Activated CD4-positive, alpha-beta T cell treated with anti-CD3 and anti-CD28 coated beads, Interleukin-2, amount 50 U/mL, for 24 hours (primary cell): ENCODE measurements around the gene CAMKMT.

Source experiments
- DNase-seq, 2 donors: peaks; one replicate each; pipeline ENCODE4 v3.0.0-alpha.2; 2020; ENCODE audit warnings: low read depth in 1 of 2, low spot score in 1 of 2

The CAMKMT gene

DNA sequence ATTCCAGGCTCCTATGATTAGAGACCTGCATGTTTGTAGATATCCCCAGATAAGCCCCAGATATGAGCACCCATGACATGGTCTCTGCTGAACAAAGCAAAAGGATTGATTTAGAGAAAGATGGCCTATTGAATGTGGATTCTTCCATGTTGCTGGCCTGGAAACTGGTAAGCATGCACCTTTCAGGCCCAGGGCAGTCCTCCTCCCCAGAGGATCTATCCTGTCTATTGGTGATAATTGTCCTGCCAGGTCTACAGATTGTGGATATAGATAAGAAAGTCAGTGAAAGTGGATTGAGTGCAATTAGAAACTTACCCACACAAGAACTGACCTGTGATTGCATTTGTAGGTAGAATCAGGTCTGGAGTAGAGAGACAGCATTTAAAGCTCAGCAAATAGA lies 322.8 kb downstream of the CAMKMT start:
- DNase-seq: no peak

DNA sequence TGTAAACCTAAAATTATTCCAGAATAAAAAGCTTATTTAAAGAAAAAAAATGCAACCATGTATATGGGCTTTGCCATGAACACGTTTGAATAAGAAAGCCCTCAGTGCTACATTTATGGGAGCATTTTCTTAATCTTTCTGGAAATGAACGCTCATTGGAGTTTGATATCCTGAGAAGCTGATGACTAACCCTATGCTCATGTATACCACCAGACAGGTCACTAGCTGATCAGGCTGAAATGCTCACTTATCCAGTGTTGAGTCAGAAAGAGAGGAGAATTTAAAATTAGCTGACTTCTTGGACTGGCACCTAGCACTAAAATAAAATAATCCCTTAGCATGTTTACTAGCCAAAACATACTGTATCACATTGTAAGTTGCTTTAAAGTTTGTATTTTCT lies 324.8 kb downstream of the CAMKMT start:
- DNase-seq: no peak

DNA sequence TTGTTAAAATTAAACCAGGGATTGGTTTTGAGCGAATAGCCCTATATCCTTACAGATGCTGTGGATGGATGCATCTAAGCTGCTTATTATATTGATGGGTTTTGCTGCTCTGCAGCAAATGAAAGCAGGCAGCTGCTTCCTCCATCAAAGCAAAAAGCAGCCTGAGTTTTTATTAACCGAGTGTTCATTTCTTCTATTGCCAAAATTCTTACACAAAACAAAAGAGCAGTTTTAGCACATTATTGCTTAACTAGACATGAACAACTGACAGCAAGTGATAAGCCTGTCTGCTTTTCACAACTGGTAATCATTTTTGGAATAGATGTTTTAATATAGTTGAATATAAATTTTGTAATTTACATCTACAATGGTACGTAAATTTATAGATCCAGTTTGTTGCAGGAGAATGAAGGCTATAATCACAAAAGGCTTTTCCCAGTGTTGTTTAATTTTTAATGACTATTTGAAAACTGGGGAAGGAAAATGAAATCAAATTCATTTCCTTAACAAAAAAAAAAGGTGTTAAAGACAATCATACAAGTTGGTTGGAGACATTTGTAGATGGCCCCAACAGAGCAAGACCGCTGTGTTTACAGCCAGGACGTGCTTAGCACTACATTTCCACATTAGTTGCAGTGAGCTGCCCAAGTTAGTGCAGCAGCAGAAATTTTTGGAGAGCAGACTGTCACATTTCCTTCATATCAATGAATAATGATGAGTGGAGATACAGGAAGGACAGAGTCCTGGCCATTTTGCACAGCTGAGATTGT lies 326.1 kb downstream of the CAMKMT start:
- no peak for DNase-seq

DNA sequence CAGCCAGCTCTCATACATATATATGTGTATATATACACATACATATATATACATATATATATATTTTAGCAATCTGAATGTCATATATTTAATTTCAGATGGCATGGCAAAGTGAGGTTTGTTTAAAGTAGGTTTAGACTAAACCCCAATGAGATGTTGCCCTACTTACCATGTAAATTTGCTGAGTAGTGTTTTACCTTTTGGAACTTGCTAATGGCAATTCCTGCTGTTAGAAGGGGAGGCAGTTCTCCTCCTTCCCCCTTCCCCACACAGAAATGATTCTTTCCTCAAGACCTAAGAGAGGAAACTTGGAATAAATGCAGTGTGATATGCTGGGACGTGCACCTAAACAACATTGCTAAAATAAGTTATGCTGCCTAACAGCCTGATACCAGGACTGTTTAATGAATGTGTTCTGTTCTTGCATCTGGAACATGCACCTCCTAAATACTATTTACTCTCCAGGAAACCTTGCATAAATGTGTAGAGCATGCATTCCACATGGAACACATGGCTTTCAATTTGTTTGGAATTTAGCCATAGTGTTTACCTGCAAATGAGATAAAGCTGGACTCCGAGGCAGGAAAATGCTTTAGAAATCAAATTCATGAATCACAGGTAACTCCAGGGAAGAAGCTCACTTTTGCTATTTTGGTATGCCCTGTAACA lies 326.8 kb downstream of the CAMKMT start:
- no peak for DNase-seq

DNA sequence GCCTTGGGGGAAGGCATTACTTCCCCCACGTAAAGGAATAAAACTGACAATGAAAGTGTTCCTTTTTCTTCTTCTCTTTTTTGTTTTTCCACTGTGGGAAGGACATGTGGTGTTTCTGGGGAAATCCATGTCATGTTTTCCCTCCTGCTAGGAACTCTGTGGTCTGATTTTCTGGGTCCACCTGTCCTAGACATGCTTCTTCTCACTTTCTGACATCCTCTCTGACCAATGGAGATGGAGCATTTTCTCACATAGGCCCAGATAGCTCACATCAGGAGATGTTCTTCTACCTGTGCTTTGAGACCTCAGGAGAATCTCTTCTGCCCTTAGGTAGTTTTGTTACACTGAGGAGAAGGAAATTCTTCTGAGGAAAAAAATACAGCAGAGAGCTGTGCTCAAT lies 327.8 kb downstream of the CAMKMT start:
- no peak for DNase-seq

- no peak for DNase-seq
These were observed 329.5 kb downstream of the CAMKMT start for GRCh38 chr2:44691174-44691785.

DNA sequence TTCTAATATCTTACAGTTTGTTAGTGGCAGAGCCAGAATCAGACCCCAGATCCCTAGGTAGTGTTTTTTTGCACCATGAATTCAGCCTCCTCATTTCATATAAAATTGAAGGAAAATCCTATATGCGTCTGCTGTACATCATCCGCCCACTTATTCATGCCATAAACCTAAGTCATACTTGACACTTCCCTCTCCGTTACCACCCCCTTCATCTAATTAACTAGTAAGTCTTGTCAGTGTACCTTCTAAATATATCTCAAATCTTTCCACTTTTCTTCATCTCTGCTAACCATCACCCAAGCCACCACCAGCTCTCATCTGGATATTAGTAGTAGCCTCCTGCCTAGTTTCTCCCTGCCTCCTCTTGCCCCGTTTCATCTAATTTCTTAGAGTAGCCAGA lies 331.1 kb downstream of the CAMKMT start:
- DNase-seq: no peak

GRCh38 chr2:44700824-44701223 lies 339.1 kb downstream of the CAMKMT start:
- DNase-seq: no peak

DNA sequence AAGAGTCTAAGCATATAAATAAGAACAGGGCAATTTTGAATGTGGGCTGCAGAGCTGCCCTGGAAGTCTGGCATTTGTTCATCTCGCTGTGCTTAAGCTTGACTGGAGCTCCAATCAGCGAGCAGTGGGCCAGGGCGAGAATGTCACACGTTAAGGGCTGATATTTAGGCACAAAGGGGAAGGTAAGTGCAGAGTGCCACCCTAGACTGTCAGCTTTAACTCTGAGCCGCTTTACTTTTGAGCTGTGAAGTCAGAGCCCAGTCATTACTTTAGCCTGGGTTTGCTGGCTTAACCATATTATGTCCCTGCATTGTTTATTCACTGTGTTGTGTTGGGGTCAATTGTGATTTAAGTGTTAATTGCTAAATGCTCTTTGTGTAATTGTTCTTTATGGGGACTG lies 343.6 kb downstream of the CAMKMT start:
- DNase-seq: no peak

DNA sequence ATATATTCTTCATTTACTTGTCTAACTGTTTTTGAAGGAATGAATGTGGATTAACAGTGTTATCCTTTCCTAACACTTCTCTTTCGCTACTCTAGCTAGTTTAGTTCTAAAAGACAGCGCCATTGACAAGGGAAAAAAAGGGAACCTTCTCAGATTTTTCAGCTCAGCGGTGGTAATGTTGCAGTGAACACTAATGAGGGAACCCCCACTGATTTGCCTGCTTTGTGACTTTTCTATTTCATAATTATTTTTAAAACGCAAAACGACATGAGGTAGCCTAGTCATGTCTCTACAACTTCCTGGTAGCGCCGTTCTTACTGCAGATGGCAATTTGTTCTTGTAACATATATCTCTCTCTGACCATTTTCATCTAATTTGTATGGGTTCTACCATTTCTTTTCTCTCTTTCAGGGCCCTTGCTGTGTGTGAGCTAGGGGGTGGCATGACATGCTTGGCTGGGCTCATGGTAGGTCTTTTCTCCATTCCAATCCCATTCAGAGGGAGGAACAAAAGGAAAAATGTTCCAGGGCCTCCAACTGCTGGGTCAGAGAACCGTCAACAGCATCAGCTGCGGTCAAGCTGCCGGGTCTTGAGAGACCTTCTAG lies 344.2 kb downstream of the CAMKMT start:
- no peak for DNase-seq

- no peak for DNase-seq
These were observed 345.2 kb downstream of the CAMKMT start for GRCh38 chr2:44706681-44707553.

DNA sequence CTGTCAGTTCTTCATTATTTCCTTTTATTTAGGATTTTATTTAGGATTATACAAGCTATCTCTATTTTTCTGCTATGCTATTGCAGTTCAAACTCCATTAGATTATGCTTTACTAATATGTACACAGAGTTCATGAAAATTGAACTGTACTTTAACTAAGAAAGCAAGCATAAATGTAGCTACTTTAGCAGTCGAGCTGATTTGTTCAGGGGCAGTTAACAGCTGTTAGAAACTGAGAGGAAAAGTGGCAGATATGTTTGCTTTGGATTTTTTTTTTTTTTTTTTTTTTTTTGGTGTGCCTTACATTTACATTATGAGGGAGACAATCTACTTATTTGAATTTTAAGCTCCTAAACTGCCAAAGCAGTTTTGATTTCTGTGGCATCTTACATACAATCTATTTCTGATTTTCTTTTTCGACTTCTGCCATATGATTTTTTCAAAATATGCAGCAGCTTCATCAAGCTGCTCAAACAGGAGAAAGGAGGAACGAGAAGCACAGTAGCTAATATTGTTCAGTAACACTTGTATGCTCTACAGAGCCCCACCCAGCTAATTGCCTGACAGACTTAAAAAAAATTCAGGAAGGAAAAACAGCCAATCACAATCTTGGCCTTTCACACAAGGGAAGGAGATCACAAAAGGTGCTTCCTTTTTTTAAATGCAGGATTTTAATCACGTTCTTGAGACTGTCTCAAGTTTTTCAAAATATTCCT lies 346.4 kb downstream of the CAMKMT start:
- no peak for DNase-seq

DNA sequence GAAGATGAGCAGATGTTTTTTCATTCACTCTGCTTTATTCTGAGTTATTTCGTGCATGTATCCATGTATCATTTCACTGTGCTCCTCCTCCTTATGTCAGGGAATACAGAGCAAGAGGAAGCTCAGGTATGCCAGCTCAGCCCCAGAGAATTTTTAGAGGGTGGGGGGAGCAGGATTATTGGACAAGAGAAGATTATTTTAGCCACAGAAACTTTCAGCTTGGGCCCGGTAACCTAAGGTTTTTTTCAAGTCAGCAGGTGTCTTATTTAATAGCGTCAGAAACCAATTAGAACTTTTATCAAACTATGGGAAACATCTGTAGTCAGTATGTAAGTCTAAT lies 346.9 kb downstream of the CAMKMT start:
- DNase-seq: no peak

DNA sequence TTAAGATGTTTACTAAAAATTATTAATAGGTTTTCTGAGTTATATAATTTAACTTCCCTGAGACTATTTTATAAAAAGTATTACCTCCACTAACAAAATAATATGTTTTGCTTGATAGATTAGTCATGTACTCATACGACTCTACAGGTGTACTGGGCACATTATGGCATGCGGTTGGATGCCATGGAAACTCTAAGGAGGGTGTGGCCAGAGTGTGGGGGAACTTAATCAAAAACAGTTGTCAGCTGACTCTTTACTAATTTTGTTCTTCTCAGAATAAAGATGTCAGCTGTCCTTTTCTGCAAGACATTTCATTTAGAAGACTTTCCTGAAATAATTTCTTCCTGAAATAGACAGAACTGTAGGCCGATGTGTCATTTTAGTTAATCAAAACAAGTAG lies 351.4 kb downstream of the CAMKMT start:
- DNase-seq: no peak

DNA sequence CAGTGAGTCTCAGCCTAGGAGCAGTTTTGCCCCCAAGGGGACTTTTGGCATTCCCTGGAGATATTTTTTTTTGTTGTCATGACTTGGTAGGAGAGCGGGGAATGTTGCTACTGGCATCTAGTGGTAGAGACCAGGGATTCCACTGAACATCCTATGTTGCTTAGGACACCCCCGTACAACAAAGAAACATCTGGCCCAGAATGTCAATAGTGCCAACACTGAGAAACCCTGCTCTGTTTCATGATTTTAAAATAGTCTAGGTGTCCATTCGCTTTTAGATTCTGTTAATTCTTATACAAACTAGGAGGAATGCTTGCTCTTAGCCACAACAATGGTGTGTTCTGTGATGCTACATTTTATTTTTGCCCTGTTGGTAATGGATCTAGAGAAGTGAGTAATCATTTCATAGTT lies 353.9 kb downstream of the CAMKMT start:
- no peak for DNase-seq

DNA sequence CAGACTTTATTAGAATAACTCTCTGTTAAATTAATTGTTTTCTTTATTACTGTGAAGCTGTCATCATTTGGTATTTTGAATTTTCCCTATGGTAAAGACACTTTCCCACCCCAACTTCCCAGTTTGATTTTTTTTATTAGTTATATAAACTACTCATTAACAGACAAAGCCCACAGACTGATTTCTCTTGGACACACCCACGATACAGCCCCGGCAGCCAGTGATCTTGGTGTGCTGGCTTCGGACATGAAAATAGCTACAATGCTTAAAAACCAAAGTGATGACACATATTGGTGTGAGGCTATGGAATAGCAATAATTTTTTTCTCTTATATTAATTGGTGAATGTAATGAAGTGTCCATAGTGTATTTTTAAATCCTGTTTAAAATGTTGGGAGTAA lies 354.4 kb downstream of the CAMKMT start:
- DNase-seq: no peak

DNA sequence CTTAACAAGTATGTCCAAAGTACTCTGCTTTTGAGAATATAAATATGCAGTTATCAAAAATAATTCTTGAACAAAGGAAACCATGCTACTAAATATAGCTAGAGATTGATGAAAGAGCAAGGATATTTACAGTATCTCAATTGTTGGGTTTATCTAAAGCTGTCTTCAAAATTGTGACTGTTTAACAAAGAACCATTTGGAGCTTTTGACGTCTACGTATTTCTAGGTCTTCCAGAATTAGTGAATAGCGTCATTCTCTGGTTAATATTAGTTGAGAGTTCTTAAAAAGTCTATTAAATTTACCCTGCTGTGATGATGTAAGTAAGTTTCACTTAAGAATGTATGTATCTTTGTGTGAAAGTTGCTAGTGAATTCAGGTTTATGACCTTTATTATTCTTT lies 356.7 kb downstream of the CAMKMT start:
- DNase-seq: no peak

DNA sequence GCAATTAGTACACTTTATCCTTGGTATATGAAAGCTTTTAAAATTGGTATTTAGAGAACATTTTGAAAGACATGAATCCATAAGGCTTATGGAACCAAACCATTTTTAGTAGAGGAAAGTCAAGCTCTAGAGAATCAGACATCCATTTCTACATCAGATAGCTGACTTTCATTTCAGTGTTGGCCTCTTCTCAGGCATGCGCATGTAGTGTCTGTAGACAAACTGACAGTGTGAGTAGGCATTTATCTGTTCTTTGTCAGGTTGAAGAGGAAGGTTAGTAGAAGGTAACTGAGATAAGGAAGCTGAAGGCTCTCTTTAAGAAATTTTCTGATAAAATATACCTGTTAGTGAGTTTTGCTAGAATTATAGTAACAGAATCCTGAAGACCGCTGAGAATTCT lies 357.8 kb downstream of the CAMKMT start:
- DNase-seq: no peak

GRCh38 chr2:44722026-44722625 lies 360.4 kb downstream of the CAMKMT start:
- no peak for DNase-seq

DNA sequence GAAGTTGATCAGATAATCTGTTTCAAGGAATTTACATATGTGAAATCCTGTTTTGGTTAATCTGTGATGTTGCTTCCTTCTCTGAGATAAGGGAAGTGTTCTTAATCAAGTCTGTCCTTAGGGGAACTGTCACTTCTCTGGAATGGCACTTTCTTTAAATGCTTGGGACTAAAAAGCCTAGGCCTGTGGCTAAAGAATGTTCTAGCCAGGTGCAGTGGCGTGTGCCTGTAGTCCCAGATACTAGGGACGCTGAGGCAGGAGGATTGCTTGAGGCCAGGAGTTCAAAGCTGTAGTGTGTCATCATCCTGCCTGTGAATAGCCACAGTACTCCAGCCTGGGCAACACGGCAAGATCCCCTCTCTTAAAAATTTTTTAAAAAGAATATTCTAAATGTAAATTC lies 362.2 kb downstream of the CAMKMT start:
- DNase-seq: no peak
